HCT116 (cell line): Measurements from ENCODE around the gene RASL11B. TPM values are rescaled to one million over a fixed set of nuclear protein-coding genes. Genes with fewer than 3 reads are reported as not detected.

Experiments used
- ATAC-seq: fragments of 200-7000 bp; cut with Tn5 transposase; 2 replicates; pipeline ENCODE4 v1.9.1; 2020; ENCODE audit warnings: mild to moderate bottlenecking, moderate library complexity
- BruUV-seq: library from RNA; stranded (reverse); fragments of 400-500 nt; replicated peaks from 2 replicates; lab custom pipeline; 2021; lab: Mats Ljungman, UMichigan
- CTCF ChIA-PET: fragments of 300-600 bp; sonication (Branson Sonifier 250); formaldehyde crosslinking; loops from one replicate; lab custom pipeline; 2021; ENCODE audit warnings: antibody characterized with exemption; lab: Charles Lee
- POLR2A ChIA-PET: fragments of 300-600, 350-600 bp; sonication (Branson Sonifier 250); formaldehyde crosslinking; loops from one replicate; lab custom pipeline; 2021; ENCODE audit warnings: antibody characterized with exemption; lab: Charles Lee
- RAD21 ChIA-PET, 2 experiments: fragments of 300-600 bp; sonication (Branson Sonifier 250); formaldehyde crosslinking; loops; one replicate each; lab custom pipeline; 2023; ENCODE audit warnings: low total read pairs in 2 of 2; ENCODE audit not compliant: uncharacterized antibody in 2 of 2, unreplicated experiment in 2 of 2, low non-redundant PET in 1 of 2; lab: Charles Lee
- DNase-seq: peaks from one replicate; pipeline ENCODE4 v3.0.0-alpha.2; 2010; ENCODE audit warnings: low read depth, low spot score
- H2AFZ ChIP-seq: fragments of 200-600 bp; shearing (Covaris generic), sonication (generic); 2 replicates; pipeline ENCODE4 v1.6.1; 2017; ENCODE audit warnings: low read depth, mixed run types, mixed read lengths, antibody characterized with exemption, low read length; ENCODE audit not compliant: poor library complexity, severe bottlenecking
- H3K27ac ChIP-seq: 2 replicates; pipeline ENCODE4 v1.5.1; 2012; ENCODE audit warnings: low read depth, low read length
- H3K27me3 ChIP-seq: fragments of 200-600 bp; sonication (generic); 2 replicates; pipeline ENCODE4 v1.6.1; 2016; ENCODE audit warnings: mixed run types, low read length, mixed read lengths; ENCODE audit not compliant: insufficient read depth
- H3K36me3 ChIP-seq, 2 experiments: fragments of 200-500 bp in 1 of 2; fragments of 200-600 bp in 1 of 2; sonication (Bioruptor generic) in 1 of 2; sonication (generic) in 1 of 2; 2 replicates each; pipeline versions ENCODE4 v1.5.1 to v1.6.1; 2014 to 2016; ENCODE audit warnings: low read length in 2 of 2, inconsistent platforms in 1 of 2, mixed read lengths in 1 of 2, mixed run types in 1 of 2; ENCODE audit not compliant: insufficient read depth in 2 of 2, control insufficient read depth in 1 of 2
- H3K4me1 ChIP-seq, 2 experiments: fragments of 200-600 bp in 1 of 2; sonication (generic) in 1 of 2; 2 replicates each; pipeline versions ENCODE4 v1.5.1 to v1.6.1; 2012 to 2017; ENCODE audit warnings: low read length in 2 of 2, inconsistent platforms in 1 of 2, mild to moderate bottlenecking in 1 of 2, mixed read lengths in 1 of 2, mixed run types in 1 of 2, moderate library complexity in 1 of 2; ENCODE audit not compliant: insufficient read depth in 2 of 2, control insufficient read depth in 1 of 2
- H3K4me2 ChIP-seq: fragments of 200-600 bp; sonication (generic); 2 replicates; pipeline ENCODE4 v1.6.1; 2017; ENCODE audit warnings: mixed run types, low read length, mixed read lengths
- H3K4me3 ChIP-seq, 2 experiments: fragments of 200-600 bp in 1 of 2; sonication (generic) in 1 of 2; replicated peaks in 1 of 2; 2 replicates each; pipeline ENCODE4 v1.5.1; 2011 to 2016; ENCODE audit warnings: low read length in 2 of 2, control low read depth in 1 of 2, low read depth in 1 of 2, mild to moderate bottlenecking in 1 of 2, mixed read lengths in 1 of 2, mixed run types in 1 of 2
- H3K79me2 ChIP-seq: fragments of 200-600 bp; sonication (generic); 2 replicates; pipeline ENCODE4 v1.6.1; 2017; ENCODE audit warnings: mild to moderate bottlenecking, mixed run types, low read length, moderate library complexity, mixed read lengths; ENCODE audit not compliant: insufficient read depth
- H3K9ac ChIP-seq: fragments of 200-600 bp; sonication (generic); 2 replicates; pipeline ENCODE4 v1.6.1; 2016; ENCODE audit warnings: low read length, mixed read lengths
- H3K9me2 ChIP-seq: fragments of 200-600 bp; sonication (generic), shearing (Covaris generic); 2 replicates; pipeline ENCODE4 v1.6.1; 2017; ENCODE audit warnings: mixed run types, mild to moderate bottlenecking, moderate library complexity; ENCODE audit not compliant: insufficient read depth
- H3K9me3 ChIP-seq, 2 experiments: fragments of 200-500 bp in 1 of 2; fragments of 200-600 bp in 1 of 2; sonication (Bioruptor generic) in 1 of 2; sonication (generic) in 1 of 2; 2 replicates each; pipeline ENCODE4 v1.6.1; 2014 to 2017; ENCODE audit warnings: low read length in 2 of 2, mixed read lengths in 2 of 2, inconsistent platforms in 1 of 2, low read depth in 1 of 2, mild to moderate bottlenecking in 1 of 2, mixed run types in 1 of 2, moderate library complexity in 1 of 2; ENCODE audit not compliant: control insufficient read depth in 1 of 2, insufficient read depth in 1 of 2
- H4K20me1 ChIP-seq: fragments of 200-600 bp; sonication (generic), shearing (Covaris generic); 2 replicates; pipeline ENCODE4 v1.6.1; 2017; ENCODE audit warnings: mixed run types, mild to moderate bottlenecking, moderate library complexity; ENCODE audit not compliant: insufficient read depth
- CTCF ChIP-seq, 3 experiments: fragments of 200-600 bp in 1 of 3; sonication (generic) in 1 of 3; IDR thresholded peaks in 2 of 3; conservative IDR thresholded peaks in 1 of 3; 2 replicates each; pipeline ENCODE4 v1.5.1; 2012 to 2017; ENCODE audit warnings: low read depth in 2 of 3, low read length in 2 of 3, antibody characterized with exemption in 1 of 3, borderline replicate concordance in 1 of 3, control low read depth in 1 of 3, mild to moderate bottlenecking in 1 of 3, mixed read lengths in 1 of 3, mixed run types in 1 of 3, moderate library complexity in 1 of 3; ENCODE audit not compliant: insufficient read depth in 1 of 3
- ELF1 ChIP-seq: IDR thresholded peaks from 2 replicates; pipeline ENCODE4 v1.6.1; 2012; ENCODE audit warnings: low read depth, borderline replicate concordance
- EZH2 ChIP-seq: fragments of 200-600 bp; sonication (generic); IDR thresholded peaks from 2 replicates; pipeline ENCODE4 v1.6.1; 2017; ENCODE audit warnings: antibody characterized with exemption, mixed run types
- EZH2phosphoT487 ChIP-seq: fragments of 200-600 bp; IDR thresholded peaks from 2 replicates; pipeline ENCODE4 v1.6.1; 2018; ENCODE audit warnings: antibody characterized with exemption, borderline replicate concordance
- POLR2AphosphoS5 ChIP-seq: IDR thresholded peaks from 2 replicates; pipeline ENCODE4 v1.6.1; 2011; ENCODE audit warnings: mild to moderate bottlenecking, low read depth, low read length, moderate library complexity
- RAD21 ChIP-seq: IDR thresholded peaks from 2 replicates; pipeline ENCODE4 v1.6.1; 2012; ENCODE audit warnings: low read depth, mild to moderate bottlenecking
- SRF ChIP-seq: IDR thresholded peaks from 2 replicates; pipeline ENCODE4 v1.6.1; 2012; ENCODE audit warnings: low read depth
- TCF7L2 ChIP-seq: IDR thresholded peaks from 2 replicates; pipeline ENCODE4 v1.7.0; 2011; ENCODE audit warnings: borderline replicate concordance, inconsistent platforms; ENCODE audit not compliant: insufficient read depth, insufficient read length; ENCODE audit errors: extremely low read depth
- ZBTB33 ChIP-seq: IDR thresholded peaks from 2 replicates; pipeline ENCODE4 v1.6.1; 2011; ENCODE audit warnings: mild to moderate bottlenecking, low read length, moderate library complexity; ENCODE audit not compliant: insufficient replicate concordance; ENCODE audit errors: extremely low read depth
- ZNF274 ChIP-seq: fragments of 200-500 bp; sonication (Bioruptor generic); IDR thresholded peaks from 2 replicates; pipeline ENCODE4 v1.6.1; 2014; ENCODE audit warnings: mild to moderate bottlenecking, low read depth, low read length, inconsistent platforms
- intact Hi-C: fragments of 100-400 bp; cut with micrococcal nuclease; formaldehyde crosslinking; loops from 2 replicates; pipeline ENCODE4 v1.10.0; 2022
- total RNA-seq: library from RNA; stranded (reverse); gene quantifications from one replicate; pipeline ENCODE4 v1.2.1, GENCODE V29; 2021; ENCODE audit not compliant: unreplicated experiment

Gene RASL11B
- total RNA-seq, 1 experiment from 2014 or later = 0.34 TPM

- Histone ChIP-seq H3K9me2 (no peaks in the 10 kb centered on the region), H4K20me1 (no peaks in the 10 kb centered on the region), H3K4me3 (no peak overlapping the region), H3K4me2 (no peak overlapping the region), H2AFZ (no peak overlapping the region), H3K36me3 (no peaks in the 10 kb centered on the region), H3K4me1 (peaks cover 0 to under 1% of the 10 kb centered on the region in 2 experiments; a peak in 1 of 4 replicates), H3K27me3 (no peaks in the 10 kb centered on the region), H3K27ac (no peak overlapping the region), H3K79me2 (no peaks in the 10 kb centered on the region), H3K9ac (no peak overlapping the region), H3K9me3 (no peaks in the 10 kb centered on the region)
- BruUV-seq = no TSS peak
- RAD21 ChIA-PET = no interaction called here
- intact Hi-C loops = no loop called here
- CTCF ChIA-PET = no interaction called here
- TF ChIP-seq RAD21 = no peak
- no peak for ATAC-seq
- DNase-seq = no peak
- POLR2A ChIA-PET = no interaction called here
These were observed 4.6 kb downstream of the RASL11B start for GRCh38 chr4:52866734-52867133.

- intact Hi-C loops = no loop called here
- Histone ChIP-seq H3K36me3 (no peaks in the 10 kb centered on the region), H3K4me2 (no peak overlapping the region), H3K27ac (no peak overlapping the region), H3K9ac (no peak overlapping the region), H3K79me2 (no peaks in the 10 kb centered on the region), H3K9me2 (no peaks in the 10 kb centered on the region)
- BruUV-seq = no TSS peak
- ChIA-PET RAD21 (no interaction called here), POLR2A (no interaction called here)
- no peak for ATAC-seq
- DNase-seq = no peak
- TF ChIP-seq POLR2AphosphoS5 (no peak), ELF1 (no peak), EZH2 (no peak), TCF7L2 (no peak), SRF (no peak), ZNF274 (no peak), CTCF (IDR thresholded peaks at IDR 0.05 in 2 of 3, conservative IDR thresholded peaks at IDR 0.05 in 1 of 3; ENCODE audit: borderline replicate concordance in 1 of 3, insufficient read depth in 1 of 3, low read depth in 2 of 3, low read length in 2 of 3) (no peak), ZBTB33 (no peak), EZH2phosphoT487 (no peak)
- TF ChIP-seq, all 23 proteins: peak for 0
- no peaks in the 10 kb centered on the region for H3K9me3 ChIP-seq
- no peaks in the 10 kb centered on the region for H3K27me3 ChIP-seq
- H3K4me3 ChIP-seq = no peak overlapping the region
- no peak overlapping the region for H2AFZ ChIP-seq
- CTCF ChIA-PET = no interaction called here
- H3K4me1 ChIP-seq = no peaks in the 10 kb centered on the region; a peak in 1 of 4 replicates
- no peaks in the 10 kb centered on the region for H4K20me1 ChIP-seq
These were observed 5.0 kb downstream of the RASL11B start for GRCh38 chr4:52867163-52867562.
